Activated CD4-positive, alpha-beta T cell treated with anti-CD3 and anti-CD28 coated beads for 48 hours (primary cell): ENCODE measurements around the gene SPI1.

ENCODE experiments used
- DNase-seq: peaks from one replicate; pipeline ENCODE4 v3.0.0-alpha.2; 2020

SPI1 gene

DNA sequence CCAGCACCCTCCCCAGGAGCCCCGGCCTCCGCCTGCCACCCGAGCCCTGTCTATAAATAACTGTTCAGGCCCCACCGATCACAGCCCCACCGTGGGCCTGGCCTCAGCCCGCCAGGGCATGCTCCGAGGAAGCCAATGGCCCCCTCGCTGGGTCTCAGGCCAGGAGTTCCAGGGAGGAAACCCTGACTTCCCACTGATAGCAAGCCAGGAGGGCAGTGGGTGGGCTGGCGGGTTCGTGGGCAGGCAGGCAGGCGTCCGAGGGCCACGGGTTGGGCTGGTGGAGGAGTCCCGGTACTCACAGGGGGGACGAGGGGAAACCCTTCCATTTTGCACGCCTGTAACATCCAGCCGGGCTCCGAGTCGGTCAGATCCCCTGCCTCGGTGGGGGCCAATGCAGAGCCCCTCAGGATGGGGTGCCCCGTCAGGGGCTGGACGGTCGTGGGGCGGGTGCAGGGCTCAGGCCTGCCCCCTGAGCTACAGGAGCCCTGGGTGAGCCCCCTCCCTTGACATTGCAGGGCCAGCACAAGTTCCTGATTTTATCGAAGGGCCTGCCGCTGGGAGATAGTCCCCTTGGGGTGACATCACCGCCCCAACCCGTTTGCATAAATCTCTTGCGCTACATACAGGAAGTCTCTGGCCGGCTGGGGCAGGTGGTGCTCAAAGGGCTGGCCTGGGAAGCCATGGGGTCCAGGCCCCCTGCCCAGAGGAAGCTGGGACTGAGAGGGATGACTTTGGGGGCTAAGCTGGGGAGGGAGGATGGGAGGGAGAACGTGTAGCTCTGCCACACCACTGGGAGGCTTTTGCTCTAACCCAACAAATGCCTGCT is at the start of gene SPI1:
Gene SPI1, minus strand, starts transcription at position 538 of the 826 bp plus-strand sequence. Its CDS starts 194 bp downstream, at position 344.
- DNase-seq: no peak

DNA sequence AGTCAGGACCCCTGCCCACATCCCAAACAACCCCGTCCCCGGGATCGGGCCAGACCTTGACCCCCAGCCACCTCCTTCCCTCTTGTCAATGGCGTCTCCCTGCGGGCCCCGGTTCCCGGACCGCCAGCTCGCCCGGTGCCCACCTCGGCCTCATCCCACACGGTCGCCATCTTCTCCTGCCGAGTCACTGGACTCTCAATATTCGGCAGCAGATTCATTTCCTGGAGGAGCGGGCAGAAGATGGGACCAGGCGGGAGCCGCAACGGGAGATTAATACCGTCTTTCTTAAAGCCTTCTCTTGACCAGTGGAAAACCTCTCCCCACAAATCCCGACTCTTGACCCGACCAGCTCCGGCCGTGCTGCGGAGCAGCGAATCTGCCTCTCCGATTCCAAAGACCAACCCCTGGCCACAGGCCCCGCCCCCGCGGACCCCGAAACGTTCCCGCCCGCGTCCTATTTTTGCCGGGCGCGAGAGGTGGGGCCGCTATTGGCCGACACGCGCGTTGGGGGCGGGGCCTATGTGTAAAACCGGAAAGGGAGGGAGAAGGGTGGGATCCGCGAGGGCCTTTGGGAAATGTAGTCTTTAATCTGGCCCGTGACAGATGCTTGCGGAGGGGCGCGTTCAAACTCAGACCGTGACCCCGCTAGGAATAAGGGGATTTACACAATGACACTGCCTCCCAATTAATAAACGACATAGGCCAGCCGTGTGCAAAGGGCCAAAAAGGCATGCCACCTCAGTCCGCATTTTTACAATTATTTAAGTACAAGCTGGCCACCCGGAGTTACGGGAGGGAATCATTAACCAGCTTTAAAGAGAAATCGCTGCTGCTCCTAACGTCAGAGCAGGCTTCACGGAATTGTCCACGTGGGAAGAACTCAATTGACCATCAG is 48.0 kb upstream of the SPI1 start, which contains the start of gene PSMC3:
Gene PSMC3, minus strand, starts transcription at position 378 of the 895 bp plus-strand sequence. Its CDS starts 160 bp downstream, at position 218.
- DNase-seq: peak; percentile 100

GRCh38 chr11:47425611-47426010 is 47.3 kb upstream of the SPI1 start:
- no peak for DNase-seq

DNA sequence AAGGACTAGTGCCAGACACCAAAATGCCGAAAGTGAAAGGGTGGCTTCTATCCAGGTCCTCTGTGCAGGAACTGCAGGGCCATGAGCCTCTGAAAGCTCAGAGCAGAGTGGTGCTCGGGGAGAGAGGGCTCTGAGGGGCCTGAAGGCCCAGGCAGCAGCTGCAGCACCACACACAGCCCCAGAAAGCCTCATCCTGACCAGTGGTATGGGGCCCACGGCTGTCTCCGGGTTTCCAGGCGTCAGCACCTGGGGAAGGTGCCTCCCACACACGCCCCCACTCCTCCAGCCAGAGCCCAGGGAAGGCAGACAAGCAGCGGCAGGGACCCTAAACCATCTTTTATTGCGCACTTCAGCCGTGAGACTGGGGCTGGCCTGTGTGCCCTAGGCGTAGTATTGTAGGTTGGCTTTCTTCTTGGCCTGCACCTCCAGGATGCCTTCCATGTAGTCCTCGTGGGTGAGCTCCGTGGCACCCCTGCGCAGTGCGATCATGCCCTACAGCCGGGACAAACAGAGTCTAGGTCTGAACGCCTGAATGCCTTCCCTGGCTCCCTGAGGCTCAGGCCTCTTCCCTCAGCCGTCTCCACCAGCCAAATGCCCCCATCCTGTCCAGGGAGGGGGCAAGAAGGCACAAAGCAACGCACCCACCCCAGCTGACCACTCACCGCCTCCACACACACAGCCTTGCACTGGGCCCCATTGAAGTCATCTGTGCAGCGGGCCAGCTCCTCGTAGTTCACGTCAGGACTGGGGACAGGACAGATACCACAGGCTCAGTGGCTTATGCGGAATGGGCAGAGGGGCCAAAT is 40.3 kb upstream of the SPI1 start:
- no peak for DNase-seq

- no peak for DNase-seq
These were observed 39.4 kb upstream of the SPI1 start for GRCh38 chr11:47417712-47418111.

DNA sequence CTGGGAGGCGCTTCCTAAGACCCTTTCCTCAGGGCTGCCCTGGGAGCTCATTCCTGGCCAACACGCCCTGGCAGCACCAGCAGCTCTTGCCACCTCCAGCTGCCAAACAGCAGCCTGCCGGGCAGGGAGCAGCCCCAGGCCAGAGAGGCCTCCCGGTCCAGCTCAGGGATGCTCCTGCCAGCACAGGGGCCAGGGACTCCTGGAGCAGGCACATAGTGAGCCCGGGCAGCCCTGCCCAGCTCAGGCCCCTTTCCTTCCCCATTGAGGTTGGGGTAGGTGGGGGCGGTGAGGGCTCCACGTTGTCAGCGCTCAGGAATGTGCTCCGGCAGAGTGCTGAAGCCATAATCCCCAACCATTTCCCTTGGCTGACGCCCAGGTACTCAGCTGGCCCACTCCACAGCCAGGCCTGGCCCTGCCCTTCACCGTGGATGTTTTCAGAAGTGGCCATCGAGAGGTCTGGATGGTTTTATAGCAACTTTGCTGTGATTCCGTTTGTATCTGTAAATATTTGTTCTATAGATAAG is 37.7 kb upstream of the SPI1 start:
- DNase-seq: no peak

DNA sequence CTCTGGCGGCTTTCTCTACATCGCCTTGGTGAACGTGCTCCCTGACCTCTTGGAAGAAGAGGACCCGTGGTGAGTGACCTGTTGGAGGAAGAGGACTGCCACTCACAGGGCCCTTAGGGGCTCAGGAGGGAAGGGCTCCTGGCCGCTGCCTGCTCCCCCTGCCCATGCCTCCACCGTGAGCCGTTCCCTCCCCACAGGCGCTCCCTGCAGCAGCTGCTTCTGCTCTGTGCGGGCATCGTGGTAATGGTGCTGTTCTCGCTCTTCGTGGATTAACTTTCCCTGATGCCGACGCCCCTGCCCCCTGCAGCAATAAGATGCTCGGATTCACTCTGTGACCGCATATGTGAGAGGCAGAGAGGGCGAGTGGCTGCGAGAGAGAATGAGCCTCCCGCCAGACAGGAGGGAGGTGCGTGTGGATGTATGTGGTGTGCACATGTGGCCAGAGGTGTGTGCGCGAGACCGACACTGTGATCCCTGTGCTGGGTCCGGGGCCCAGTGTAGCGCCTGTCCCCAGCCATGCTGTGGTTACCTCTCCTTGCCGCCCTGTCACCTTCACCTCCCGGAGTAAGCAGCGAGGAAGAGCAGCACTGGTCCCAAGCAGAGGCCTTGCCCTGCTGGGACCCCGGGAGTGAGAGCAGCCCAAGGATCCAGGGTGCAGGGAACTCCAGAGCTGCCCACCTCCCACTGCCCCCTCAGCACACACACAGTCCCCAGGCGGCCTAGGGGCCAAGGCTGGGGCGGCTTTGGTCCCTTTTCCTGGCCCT is 36.9 kb upstream of the SPI1 start:
- no peak for DNase-seq

- DNase-seq: no peak
These were observed 36.3 kb upstream of the SPI1 start for GRCh38 chr11:47414685-47415070.

- no peak for DNase-seq
These were observed 35.7 kb upstream of the SPI1 start for GRCh38 chr11:47413908-47414684.

GRCh38 chr11:47413351-47413750 is 35.0 kb upstream of the SPI1 start:
- no peak for DNase-seq

DNA sequence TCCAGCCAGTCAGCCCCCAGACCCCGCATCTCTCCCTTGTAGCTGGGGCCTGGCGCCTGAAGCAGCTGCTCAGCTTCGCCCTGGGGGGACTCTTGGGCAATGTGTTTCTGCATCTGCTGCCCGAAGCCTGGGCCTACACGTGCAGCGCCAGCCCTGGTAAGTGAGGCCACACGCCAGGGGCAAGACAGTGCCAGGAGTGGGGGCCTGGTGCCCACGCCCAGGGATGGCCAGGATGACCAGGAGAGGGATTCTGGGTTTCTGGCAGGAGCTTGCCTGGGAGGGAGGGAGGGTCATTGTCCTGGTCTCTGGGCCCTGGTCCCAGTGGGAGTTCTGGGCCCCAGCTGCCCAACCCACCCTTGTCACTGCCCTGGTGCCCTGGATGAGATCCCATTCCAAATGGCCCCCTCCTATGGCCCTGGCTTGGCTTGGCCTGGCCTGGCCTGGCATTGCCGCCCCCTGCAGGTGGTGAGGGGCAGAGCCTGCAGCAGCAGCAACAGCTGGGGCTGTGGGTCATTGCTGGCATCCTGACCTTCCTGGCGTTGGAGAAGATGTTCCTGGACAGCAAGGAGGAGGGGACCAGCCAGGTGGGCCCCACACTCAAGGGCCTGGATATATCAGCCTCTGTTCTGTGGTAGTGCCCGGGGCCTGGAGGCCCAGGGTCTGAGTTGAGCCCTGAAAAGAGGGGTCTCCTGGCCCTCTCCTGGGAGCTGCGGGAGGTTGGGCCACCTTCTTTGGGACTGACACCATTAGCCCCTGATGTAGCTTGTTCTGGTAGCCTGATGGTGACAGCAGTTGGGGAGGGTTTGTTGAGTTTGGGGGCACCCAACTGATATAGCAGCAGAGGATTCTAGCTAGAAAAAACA is 33.8 kb upstream of the SPI1 start:
- peak; percentile 74 for DNase-seq

DNA sequence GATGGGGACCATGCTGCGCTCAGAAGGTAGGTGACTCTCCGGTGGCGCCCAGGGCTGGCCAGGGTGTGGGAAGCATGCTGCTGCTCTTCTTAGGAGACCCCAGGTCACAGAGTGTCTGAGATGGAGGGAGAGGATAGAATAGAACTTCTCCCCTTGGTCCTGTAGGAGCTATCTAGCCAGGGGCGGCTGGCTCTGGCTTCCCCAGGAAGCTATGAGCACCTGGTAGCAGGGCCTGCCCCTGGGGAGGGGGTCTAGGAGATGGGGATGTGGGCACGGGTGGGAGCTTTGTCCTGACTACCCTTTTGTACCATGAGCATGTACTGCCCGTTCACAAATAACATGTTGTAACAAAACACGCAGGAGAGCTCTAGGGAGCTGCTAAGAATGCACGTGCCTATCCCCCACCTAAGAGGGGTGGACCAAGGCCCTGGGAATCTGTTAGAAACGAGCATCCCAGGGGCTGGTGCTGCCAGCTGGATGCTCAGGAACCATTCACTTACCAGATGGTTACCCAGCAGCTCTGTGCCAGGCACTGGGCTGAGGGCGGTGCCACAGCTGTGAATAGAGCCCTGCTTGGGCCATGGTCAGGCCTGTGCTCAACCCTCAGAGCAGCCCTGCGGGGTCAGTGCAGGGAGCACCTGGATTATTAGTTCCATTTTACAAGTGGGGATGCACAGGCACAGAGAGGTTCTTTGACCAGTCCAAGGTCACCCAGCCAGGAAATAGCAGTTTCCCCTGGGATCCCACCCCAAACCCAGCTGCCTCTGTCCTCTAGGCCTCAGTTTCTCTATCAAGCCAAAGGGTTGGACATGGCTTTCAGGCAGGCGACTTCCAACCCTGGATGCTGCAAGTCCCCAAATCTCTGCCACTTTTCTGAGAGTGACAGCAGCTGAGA is 32.3 kb upstream of the SPI1 start:
- no peak for DNase-seq

DNA sequence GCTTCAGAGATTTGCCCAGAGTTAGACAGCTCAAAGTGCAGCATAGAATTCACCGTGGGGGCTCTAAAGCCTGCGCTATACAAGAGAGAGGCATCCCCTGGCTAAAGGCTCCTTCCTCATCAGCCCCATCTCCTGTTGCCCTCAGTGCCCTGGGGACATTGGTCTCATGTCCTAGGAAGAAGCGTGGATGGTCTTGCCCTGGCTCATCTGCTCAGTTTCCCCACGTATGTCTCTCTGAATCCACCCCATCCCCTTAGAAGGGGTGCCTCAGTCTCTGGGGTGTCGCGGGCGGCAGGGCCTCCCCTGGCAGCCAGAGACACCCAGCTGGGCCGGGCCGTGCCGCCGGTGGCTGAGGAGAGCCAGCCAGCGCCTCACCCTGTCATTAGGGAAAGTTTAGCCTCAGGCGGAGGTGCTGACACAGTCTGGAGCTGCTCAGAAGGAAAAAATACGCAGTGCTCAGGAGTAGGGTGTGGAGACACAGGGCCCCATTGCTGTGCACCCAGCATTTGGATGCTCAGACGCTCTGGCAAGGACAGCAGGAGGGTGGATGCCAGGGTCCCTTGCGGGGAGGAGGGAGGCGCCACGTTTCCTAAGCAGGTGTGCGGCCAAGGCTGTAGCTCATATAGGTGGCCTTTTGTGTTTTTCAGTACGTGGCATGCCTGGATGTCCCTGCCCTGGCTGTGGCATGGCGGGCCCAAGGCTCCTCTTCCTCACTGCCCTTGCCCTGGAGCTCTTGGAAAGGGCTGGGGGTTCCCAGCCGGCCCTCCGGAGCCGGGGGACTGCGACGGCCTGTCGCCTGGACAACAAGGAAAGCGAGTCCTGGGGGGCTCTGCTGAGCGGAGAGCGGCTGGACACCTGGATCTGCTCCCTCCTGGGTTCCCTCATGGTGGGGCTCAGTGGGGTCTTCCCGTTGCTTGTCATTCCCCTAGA is 31.4 kb upstream of the SPI1 start:
- no peak for DNase-seq

- DNase-seq: no peak
These were observed 30.5 kb upstream of the SPI1 start for GRCh38 chr11:47408598-47409439.

GRCh38 chr11:47407746-47408590 is 29.6 kb upstream of the SPI1 start, which contains the start of gene SLC39A13:
Gene SLC39A13 (plus strand): TSS chr11:47408590. CDS start chr11:47410095, 1,505 bp downstream.
- peak; percentile 94 for DNase-seq
